Mammary epithelial cell (primary cell): Measurements from ENCODE around the gene MBIP.

Source experiments
- EZH2 ChIP-seq: IDR thresholded peaks from 2 replicates; pipeline ENCODE4 v1.6.1; 2012; ENCODE audit warnings: low read length, inconsistent platforms, borderline replicate concordance
- TF ChIP-seq, protein P1 (sequence below), 2 donors: IDR thresholded peaks in 1 of 2; conservative IDR thresholded peaks in 1 of 2; 2 replicates each; pipeline ENCODE4 v1.5.1; 2011 to 2012; ENCODE audit warnings: inconsistent platforms in 2 of 2, low read length in 2 of 2, mild to moderate bottlenecking in 2 of 2, control low read depth in 1 of 2, low read depth in 1 of 2; ENCODE audit not compliant: insufficient read depth in 1 of 2; ENCODE audit errors: extremely low read depth in 1 of 2

DNA sequence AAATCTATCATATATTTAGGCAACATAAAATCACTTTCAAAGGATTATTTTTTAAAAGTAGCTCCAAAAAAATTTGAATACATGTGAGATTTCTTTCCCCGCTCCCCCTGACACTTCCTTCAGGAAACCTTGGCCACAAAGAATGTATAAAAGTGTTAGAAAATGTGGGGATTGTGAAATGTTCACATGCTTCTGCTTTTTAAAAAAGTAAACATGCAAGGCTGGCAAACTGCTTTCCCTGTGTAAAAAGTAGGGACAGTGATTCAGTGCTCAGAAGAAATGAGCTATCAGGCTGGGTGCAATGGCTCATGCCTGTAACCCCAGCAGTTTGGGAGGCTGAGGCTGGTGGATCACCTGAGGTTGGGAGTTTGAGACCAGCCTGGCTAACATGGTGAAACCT lies 26.6 kb downstream of the MBIP start:
- TF ChIP-seq, protein P1, sequence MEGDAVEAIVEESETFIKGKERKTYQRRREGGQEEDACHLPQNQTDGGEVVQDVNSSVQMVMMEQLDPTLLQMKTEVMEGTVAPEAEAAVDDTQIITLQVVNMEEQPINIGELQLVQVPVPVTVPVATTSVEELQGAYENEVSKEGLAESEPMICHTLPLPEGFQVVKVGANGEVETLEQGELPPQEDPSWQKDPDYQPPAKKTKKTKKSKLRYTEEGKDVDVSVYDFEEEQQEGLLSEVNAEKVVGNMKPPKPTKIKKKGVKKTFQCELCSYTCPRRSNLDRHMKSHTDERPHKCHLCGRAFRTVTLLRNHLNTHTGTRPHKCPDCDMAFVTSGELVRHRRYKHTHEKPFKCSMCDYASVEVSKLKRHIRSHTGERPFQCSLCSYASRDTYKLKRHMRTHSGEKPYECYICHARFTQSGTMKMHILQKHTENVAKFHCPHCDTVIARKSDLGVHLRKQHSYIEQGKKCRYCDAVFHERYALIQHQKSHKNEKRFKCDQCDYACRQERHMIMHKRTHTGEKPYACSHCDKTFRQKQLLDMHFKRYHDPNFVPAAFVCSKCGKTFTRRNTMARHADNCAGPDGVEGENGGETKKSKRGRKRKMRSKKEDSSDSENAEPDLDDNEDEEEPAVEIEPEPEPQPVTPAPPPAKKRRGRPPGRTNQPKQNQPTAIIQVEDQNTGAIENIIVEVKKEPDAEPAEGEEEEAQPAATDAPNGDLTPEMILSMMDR (conservative IDR thresholded peaks at IDR 0.05 in 1 of 2, IDR thresholded peaks at IDR 0.05 in 1 of 2; ENCODE audit: extremely low read depth in 1 of 2, insufficient read depth in 1 of 2, low read depth in 1 of 2, low read length in 2 of 2) = no peak
- TF ChIP-seq EZH2 = no peak
